Kidney tubule cell (primary cell): ENCODE measurements around the gene RIMBP2.
"Not testable (repeated sequence)": the region's sequence is repeated elsewhere in the genome, so short reads cannot be mapped to it uniquely, and the experiment has no call there.

ENCODE experiments used
- DNase-seq: peaks from one replicate; pipeline ENCODE4 v3.0.0-alpha.2; 2018; ENCODE audit warnings: low spot score

The RIMBP2 gene

GRCh38 chr12:130596241-130596640 is 119.9 kb downstream of the RIMBP2 start:
- no peak for DNase-seq

- DNase-seq = no peak
These were observed 120.5 kb downstream of the RIMBP2 start for GRCh38 chr12:130595566-130595965.

DNA sequence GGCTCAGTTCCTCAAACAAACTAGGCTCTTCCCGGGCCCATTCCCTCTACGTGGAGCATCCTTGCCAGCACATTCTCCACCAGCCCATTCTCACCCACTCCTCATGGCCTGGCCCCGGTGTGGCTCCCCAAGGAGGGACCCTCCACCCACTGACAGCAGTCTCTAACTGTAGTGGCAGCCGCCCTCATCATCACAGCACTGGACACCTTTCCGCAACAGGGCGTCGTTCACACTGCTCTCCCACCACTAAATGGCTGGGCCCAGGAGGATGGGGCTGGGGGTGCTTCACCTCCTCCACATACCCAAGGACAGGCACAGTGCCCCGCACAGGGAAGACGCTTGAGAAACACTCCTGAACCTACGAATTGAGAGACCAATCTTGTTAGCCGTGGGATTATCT is 123.0 kb downstream of the RIMBP2 start:
- no peak for DNase-seq

- DNase-seq = no peak
These were observed 123.5 kb downstream of the RIMBP2 start for GRCh38 chr12:130592641-130593040.

GRCh38 chr12:130591736-130592135 is 124.4 kb downstream of the RIMBP2 start:
- DNase-seq = no peak

DNA sequence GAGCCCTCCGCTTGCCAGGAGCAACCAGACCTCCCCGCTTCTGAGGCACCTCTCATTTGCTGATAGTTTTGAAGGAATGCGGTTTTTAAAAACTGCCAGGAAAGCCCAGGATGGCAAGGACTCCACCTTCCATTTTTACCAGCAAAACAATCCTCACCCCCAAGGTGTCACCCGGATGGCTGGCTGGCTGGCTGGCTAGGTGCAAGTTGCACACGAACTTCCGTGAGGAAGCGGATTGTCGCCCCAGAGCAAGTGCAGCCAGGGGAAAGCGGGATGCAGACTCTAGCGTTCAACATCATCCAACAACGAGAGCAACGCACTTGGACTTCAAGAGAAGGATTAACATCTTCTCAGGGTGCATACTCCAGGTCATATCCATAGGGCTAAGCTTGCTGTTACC is 125.4 kb downstream of the RIMBP2 start:
- no peak for DNase-seq

- no peak for DNase-seq
These were observed 126.4 kb downstream of the RIMBP2 start for GRCh38 chr12:130589540-130590317.

DNA sequence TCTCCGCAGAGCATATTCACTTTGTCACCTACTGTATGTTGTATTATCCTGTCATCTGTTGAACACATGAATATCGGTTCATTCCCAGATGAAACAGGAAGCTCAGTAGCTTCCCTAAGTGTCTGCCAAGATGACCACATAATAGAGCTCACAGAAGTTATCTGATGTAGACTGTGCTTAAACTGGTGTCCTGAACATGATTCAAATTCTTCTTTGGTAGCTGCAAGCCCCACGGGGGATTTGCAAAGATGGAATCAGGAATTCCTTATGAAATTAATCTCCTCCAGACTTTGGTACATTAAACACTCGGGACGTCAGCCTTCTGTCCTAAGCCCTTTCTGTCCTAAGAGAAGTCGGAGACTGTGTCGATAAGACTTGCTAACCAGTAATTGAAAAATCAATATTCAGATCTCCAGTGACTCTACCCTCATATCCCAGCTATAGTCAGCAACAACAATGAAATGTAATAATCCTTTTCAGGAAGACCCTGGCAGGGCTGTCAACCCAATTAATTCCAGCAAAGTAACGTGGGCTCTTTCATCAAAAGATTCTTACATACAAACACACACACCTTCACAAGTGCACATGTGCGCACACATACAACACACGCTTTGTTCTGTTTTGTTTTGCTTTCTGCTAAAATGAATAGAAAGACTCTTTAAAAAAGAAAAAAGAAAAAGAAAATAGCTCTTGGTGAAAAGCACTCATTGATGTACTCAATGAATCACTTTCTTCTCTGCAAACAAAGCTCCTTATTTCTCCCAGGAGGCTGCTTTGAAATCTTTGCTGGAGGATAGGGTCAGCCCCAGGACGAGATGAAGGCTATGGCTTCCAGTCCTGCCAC is 127.2 kb downstream of the RIMBP2 start:
- DNase-seq = no peak

- DNase-seq = no peak
These were observed 128.1 kb downstream of the RIMBP2 start for GRCh38 chr12:130587966-130588365.

- DNase-seq = not testable (repeated sequence)
These were observed 131.6 kb downstream of the RIMBP2 start for GRCh38 chr12:130584475-130584874.

DNA sequence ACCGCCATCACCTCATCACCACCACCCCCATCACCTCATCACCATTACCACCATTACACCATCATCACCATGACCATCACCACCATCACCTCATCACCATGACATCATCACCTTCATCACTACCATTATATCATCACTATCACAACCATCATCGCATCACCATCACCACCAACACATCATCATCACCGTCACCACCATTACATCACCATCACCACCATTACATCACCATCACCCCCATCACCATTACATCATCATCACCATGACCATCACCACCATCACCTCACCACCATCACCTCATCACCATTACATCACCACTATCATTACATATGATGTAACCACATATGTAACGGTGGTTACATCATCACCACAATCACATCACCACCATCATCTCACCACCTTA is 132.3 kb downstream of the RIMBP2 start:
- DNase-seq = no peak

GRCh38 chr12:130583317-130583716 is 132.8 kb downstream of the RIMBP2 start:
- DNase-seq = no peak

GRCh38 chr12:130582286-130582685 is 133.8 kb downstream of the RIMBP2 start:
- no peak for DNase-seq

DNA sequence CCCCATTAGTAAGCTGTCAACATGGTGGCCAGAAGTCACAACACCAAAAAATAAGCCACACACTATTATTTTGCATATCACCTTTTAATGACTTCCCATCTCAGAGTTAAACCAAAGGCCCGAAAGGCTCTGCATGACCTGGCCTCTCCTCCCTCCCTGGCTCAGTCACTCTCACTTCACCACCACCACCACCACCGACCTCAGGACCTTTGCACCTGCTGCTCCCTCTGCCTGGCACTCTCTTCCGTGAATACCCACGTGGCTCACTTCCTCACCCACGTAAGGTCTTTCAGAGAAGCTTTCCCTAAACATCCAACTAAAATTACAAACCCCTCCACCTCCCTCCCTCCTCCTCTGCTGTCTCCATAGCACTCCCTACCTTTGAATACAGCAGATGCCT is 134.3 kb downstream of the RIMBP2 start:
- DNase-seq = no peak

- no peak for DNase-seq
These were observed 136.9 kb downstream of the RIMBP2 start for GRCh38 chr12:130579231-130579630.

DNA sequence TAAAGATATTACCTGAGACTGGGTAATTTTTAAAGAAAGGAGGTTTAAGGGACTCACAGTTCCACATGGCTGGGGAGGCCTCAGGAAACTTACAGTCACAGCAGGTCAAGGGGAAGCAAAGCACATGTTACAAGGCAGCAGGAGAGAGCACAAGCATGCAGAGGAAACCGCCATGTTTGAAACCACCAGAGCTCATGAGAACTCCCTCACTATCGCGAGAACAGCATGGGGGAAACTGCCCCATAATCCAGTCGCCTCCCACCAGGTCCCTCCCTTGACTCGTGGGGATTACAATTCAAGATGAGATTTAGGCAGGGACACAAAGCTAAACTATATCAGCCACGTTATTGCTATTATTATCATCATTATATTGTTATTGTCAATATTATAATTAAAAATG is 138.7 kb downstream of the RIMBP2 start:
- no peak for DNase-seq

- no peak for DNase-seq
These were observed 139.7 kb downstream of the RIMBP2 start for GRCh38 chr12:130576371-130576816.

- no peak for DNase-seq
These were observed 141.7 kb downstream of the RIMBP2 start for GRCh38 chr12:130574402-130574801.

- DNase-seq = no peak
These were observed 142.3 kb downstream of the RIMBP2 start for GRCh38 chr12:130573766-130574165.

GRCh38 chr12:130573235-130573634 is 142.9 kb downstream of the RIMBP2 start:
- DNase-seq = no peak

- no peak for DNase-seq
These were observed 143.5 kb downstream of the RIMBP2 start for GRCh38 chr12:130572553-130572952.

GRCh38 chr12:130571734-130572133 is 144.4 kb downstream of the RIMBP2 start:
- no peak for DNase-seq

DNA sequence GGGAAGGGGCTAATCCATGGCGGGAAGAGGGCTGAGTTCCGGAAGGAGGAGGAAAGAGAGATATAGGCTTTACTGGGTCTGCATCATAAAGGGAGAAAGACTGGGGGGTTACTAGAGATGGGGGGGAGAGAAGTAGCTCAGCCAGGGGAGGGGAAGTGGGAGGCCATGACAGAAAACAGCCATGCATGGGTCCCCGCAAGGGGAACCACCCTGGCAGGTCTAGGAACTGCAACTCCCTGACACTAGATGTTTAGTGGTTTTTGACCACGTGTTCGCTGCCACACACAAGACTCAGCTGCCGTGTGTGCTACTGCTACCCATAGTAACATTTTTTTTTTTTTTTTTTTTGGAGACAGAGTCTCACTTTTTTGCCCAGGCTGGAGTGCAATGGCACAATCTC is 145.0 kb downstream of the RIMBP2 start:
- no peak for DNase-seq
